ENCODE measurements around the gene MYRF. TPM values are rescaled to one million over a fixed set of nuclear protein-coding genes. Genes with fewer than 3 reads are reported as not detected.

MYRF gene
- polyA plus RNA-seq, 1 donor (not counting 4 experiments of a cell fraction or from before 2014, with no cell fraction given), result 0.14 TPM

GRCh38 chr11:61739413-61739812, 13.0 kb upstream of the MYRF start:
- H4K20me1 ChIP-seq (ENCODE audit: control insufficient read depth, extremely low read depth, insufficient read depth, low read length), result no peaks in the 10 kb centered on the region
- H3K9me1 ChIP-seq (ENCODE audit: control insufficient read depth, extremely low read depth, insufficient read depth, low read length), result no peaks in the 10 kb centered on the region
- H3K4me1 ChIP-seq (ENCODE audit: control insufficient read depth, extremely low read depth, insufficient read depth, low read length), result no peaks in the 10 kb centered on the region
- H3K36me3 ChIP-seq (ENCODE audit: control insufficient read depth in 2 of 2, extremely low read depth in 1 of 2, insufficient read depth in 2 of 2, low read length in 2 of 2), result no peaks in the 10 kb centered on the region
- no peak overlapping the region for H3K27ac ChIP-seq (ENCODE audit: control insufficient read depth, insufficient read depth, low read length)
- dilution Hi-C loops (cut with MboI; ENCODE audit: extremely low pct_ligation_motif_present, low sequenced_read_pairs), result no loop called here
- H3K9me3 ChIP-seq (ENCODE audit: control insufficient read depth, low read depth, low read length), result no peaks in the 10 kb centered on the region
- no peak overlapping the region for H3K9ac ChIP-seq (ENCODE audit: control insufficient read depth, extremely low read depth, insufficient read depth, low read length)
- no peak overlapping the region for H3K4me2 ChIP-seq (ENCODE audit: control insufficient read depth, extremely low read depth, insufficient read depth, low read depth, low read length)
- no peak overlapping the region for H2AFZ ChIP-seq (ENCODE audit: control insufficient read depth, low read length)
- DNase-seq (ENCODE audit: low read depth, low spot score) (no peak), FAIRE-seq (no peak)
- no peaks in the 10 kb centered on the region for H3K79me2 ChIP-seq (ENCODE audit: control insufficient read depth, insufficient read depth, low read length)
- H3K27me3 ChIP-seq (ENCODE audit: control insufficient read depth, extremely low read depth, insufficient read depth, low read length), result peaks cover 14% of the 10 kb centered on the region
- TF ChIP-seq EZH2 (IDR thresholded peaks at IDR 0.05; ENCODE audit: low read length) (no peak), CTCF (optimal IDR thresholded peaks at IDR 0.05 in 1 of 3, IDR thresholded peaks at IDR 0.05 in 1 of 3, conservative IDR thresholded peaks at IDR 0.05 in 1 of 3; ENCODE audit: extremely low read depth in 1 of 3, insufficient read depth in 2 of 3, low read length in 3 of 3) (no peak)
- H3K4me3 ChIP-seq (ENCODE audit: control insufficient read depth in 2 of 3, extremely low read depth in 1 of 3, insufficient read depth in 2 of 3, low read depth in 1 of 3, low read length in 3 of 3), result no peak overlapping the region

GRCh38 chr11:61739966-61740365, 12.5 kb upstream of the MYRF start:
- H3K36me3 ChIP-seq (ENCODE audit: control insufficient read depth in 2 of 2, extremely low read depth in 1 of 2, insufficient read depth in 2 of 2, low read length in 2 of 2), result no peaks in the 10 kb centered on the region
- DNase-seq (ENCODE audit: low read depth, low spot score) (no peak), FAIRE-seq (no peak)
- no peaks in the 10 kb centered on the region for H3K4me1 ChIP-seq (ENCODE audit: control insufficient read depth, extremely low read depth, insufficient read depth, low read length)
- H3K4me3 ChIP-seq (ENCODE audit: control insufficient read depth in 2 of 3, extremely low read depth in 1 of 3, insufficient read depth in 2 of 3, low read depth in 1 of 3, low read length in 3 of 3), result no peak overlapping the region
- no peaks in the 10 kb centered on the region for H3K79me2 ChIP-seq (ENCODE audit: control insufficient read depth, insufficient read depth, low read length)
- peaks cover 14% of the 10 kb centered on the region for H3K27me3 ChIP-seq (ENCODE audit: control insufficient read depth, extremely low read depth, insufficient read depth, low read length)
- TF ChIP-seq CTCF (optimal IDR thresholded peaks at IDR 0.05 in 1 of 3, IDR thresholded peaks at IDR 0.05 in 1 of 3, conservative IDR thresholded peaks at IDR 0.05 in 1 of 3; ENCODE audit: extremely low read depth in 1 of 3, insufficient read depth in 2 of 3, low read length in 3 of 3), result no peak
- TF ChIP-seq EZH2 (IDR thresholded peaks at IDR 0.05; ENCODE audit: low read length), result no peak
- H3K4me2 ChIP-seq (ENCODE audit: control insufficient read depth, extremely low read depth, insufficient read depth, low read depth, low read length), result no peak overlapping the region
- H2AFZ ChIP-seq (ENCODE audit: control insufficient read depth, low read length), result no peak overlapping the region
- H3K9me1 ChIP-seq (ENCODE audit: control insufficient read depth, extremely low read depth, insufficient read depth, low read length), result no peaks in the 10 kb centered on the region
- H3K27ac ChIP-seq (ENCODE audit: control insufficient read depth, insufficient read depth, low read length), result no peak overlapping the region
- dilution Hi-C loops (cut with MboI; ENCODE audit: extremely low pct_ligation_motif_present, low sequenced_read_pairs), result no loop called here
- H3K9me3 ChIP-seq (ENCODE audit: control insufficient read depth, low read depth, low read length), result no peaks in the 10 kb centered on the region
- no peaks in the 10 kb centered on the region for H4K20me1 ChIP-seq (ENCODE audit: control insufficient read depth, extremely low read depth, insufficient read depth, low read length)
- no peak overlapping the region for H3K9ac ChIP-seq (ENCODE audit: control insufficient read depth, extremely low read depth, insufficient read depth, low read length)

All from keratinocyte (primary cell).